ENCODE measurements around the gene CCL11. TPM values are rescaled to one million over a fixed set of nuclear protein-coding genes. Genes with fewer than 3 reads are reported as not detected.

The CCL11 gene
- total and polyA plus RNA-seq, 2 experiments from 2014 or later = not detected

DNA sequence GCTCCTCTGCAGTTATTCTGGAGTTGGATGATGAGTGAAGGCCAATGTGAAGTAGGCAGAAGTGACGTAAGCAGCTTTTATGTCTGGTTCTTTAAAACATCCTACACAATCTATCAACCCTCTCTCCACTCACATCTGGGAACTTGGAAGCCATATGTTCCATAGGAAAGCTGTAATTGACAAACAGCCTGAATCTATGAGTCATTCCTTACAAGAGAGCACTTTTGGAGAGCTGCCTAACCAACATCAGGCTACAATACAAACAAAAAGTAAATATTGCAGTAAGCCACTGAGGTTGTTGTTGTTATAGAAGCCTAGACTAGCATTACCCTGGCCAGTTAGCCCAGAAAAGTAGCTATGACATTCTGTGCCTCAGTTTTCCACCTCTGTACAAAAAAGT lies 9.7 kb upstream of the CCL11 start:
- ATAC-seq = no peak
- H3K27me3 Mint-ChIP-seq (ENCODE audit: insufficient read depth, low read depth, poor library complexity) = peaks cover 2% of the 10 kb centered on the region

More for the DNA sequence above, 9.7 kb upstream of the CCL11 start:
- TF ChIP-seq STAT1 (IDR thresholded peaks at IDR 0.05; ENCODE audit: unreplicated experiment) (no peak), EZH2phosphoT487 (IDR thresholded peaks at IDR 0.05; ENCODE audit: unreplicated experiment) (no peak), EZH2 (IDR thresholded peaks at IDR 0.05; ENCODE audit: low read depth, unreplicated experiment) (no peak), POLR2AphosphoS5 (IDR thresholded peaks at IDR 0.05; ENCODE audit: low read depth) (no peak), NANOG (IDR thresholded peaks at IDR 0.05; ENCODE audit: borderline replicate concordance) (no peak), ZNF114 (CRISPR knock-in tag; IDR thresholded peaks at IDR 0.05) (no peak), JUNB (IDR thresholded peaks at IDR 0.05; ENCODE audit: unreplicated experiment) (no peak), ZNF331 (CRISPR knock-in tag; IDR thresholded peaks at IDR 0.05; ENCODE audit: low read depth) (no peak), CREB1 (CRISPR knock-in tag; IDR thresholded peaks at IDR 0.05; ENCODE audit: low read depth) (no peak)
- TF ChIP-seq, protein P1, sequence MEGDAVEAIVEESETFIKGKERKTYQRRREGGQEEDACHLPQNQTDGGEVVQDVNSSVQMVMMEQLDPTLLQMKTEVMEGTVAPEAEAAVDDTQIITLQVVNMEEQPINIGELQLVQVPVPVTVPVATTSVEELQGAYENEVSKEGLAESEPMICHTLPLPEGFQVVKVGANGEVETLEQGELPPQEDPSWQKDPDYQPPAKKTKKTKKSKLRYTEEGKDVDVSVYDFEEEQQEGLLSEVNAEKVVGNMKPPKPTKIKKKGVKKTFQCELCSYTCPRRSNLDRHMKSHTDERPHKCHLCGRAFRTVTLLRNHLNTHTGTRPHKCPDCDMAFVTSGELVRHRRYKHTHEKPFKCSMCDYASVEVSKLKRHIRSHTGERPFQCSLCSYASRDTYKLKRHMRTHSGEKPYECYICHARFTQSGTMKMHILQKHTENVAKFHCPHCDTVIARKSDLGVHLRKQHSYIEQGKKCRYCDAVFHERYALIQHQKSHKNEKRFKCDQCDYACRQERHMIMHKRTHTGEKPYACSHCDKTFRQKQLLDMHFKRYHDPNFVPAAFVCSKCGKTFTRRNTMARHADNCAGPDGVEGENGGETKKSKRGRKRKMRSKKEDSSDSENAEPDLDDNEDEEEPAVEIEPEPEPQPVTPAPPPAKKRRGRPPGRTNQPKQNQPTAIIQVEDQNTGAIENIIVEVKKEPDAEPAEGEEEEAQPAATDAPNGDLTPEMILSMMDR (conservative IDR thresholded peaks at IDR 0.05; ENCODE audit: low read depth in 2 of 2) = no peak
- TF ChIP-seq, protein P2, sequence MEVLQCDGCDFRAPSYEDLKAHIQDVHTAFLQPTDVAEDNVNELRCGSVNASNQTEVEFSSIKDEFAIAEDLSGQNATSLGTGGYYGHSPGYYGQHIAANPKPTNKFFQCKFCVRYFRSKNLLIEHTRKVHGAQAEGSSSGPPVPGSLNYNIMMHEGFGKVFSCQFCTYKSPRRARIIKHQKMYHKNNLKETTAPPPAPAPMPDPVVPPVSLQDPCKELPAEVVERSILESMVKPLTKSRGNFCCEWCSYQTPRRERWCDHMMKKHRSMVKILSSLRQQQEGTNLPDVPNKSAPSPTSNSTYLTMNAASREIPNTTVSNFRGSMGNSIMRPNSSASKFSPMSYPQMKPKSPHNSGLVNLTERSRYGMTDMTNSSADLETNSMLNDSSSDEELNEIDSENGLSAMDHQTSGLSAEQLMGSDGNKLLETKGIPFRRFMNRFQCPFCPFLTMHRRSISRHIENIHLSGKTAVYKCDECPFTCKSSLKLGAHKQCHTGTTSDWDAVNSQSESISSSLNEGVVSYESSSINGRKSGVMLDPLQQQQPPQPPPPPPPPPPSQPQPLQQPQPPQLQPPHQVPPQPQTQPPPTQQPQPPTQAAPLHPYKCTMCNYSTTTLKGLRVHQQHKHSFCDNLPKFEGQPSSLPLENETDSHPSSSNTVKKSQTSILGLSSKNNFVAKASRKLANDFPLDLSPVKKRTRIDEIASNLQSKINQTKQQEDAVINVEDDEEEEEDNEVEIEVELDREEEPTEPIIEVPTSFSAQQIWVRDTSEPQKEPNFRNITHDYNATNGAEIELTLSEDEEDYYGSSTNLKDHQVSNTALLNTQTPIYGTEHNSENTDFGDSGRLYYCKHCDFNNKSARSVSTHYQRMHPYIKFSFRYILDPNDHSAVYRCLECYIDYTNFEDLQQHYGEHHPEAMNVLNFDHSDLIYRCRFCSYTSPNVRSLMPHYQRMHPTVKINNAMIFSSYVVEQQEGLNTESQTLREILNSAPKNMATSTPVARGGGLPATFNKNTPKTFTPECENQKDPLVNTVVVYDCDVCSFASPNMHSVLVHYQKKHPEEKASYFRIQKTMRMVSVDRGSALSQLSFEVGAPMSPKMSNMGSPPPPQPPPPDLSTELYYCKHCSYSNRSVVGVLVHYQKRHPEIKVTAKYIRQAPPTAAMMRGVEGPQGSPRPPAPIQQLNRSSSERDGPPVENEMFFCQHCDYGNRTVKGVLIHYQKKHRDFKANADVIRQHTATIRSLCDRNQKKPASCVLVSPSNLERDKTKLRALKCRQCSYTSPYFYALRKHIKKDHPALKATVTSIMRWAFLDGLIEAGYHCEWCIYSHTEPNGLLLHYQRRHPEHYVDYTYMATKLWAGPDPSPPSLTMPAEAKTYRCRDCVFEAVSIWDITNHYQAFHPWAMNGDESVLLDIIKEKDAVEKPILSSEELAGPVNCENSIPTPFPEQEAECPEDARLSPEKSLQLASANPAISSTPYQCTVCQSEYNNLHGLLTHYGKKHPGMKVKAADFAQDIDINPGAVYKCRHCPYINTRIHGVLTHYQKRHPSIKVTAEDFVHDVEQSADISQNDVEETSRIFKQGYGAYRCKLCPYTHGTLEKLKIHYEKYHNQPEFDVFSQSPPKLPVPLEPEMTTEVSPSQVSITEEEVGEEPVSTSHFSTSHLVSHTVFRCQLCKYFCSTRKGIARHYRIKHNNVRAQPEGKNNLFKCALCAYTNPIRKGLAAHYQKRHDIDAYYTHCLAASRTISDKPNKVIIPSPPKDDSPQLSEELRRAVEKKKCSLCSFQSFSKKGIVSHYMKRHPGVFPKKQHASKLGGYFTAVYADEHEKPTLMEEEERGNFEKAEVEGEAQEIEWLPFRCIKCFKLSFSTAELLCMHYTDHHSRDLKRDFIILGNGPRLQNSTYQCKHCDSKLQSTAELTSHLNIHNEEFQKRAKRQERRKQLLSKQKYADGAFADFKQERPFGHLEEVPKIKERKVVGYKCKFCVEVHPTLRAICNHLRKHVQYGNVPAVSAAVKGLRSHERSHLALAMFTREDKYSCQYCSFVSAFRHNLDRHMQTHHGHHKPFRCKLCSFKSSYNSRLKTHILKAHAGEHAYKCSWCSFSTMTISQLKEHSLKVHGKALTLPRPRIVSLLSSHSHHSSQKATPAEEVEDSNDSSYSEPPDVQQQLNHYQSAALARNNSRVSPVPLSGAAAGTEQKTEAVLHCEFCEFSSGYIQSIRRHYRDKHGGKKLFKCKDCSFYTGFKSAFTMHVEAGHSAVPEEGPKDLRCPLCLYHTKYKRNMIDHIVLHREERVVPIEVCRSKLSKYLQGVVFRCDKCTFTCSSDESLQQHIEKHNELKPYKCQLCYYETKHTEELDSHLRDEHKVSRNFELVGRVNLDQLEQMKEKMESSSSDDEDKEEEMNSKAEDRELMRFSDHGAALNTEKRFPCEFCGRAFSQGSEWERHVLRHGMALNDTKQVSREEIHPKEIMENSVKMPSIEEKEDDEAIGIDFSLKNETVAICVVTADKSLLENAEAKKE (CRISPR knock-in tag; IDR thresholded peaks at IDR 0.05) = no peak
- TF ChIP-seq, protein P3, sequence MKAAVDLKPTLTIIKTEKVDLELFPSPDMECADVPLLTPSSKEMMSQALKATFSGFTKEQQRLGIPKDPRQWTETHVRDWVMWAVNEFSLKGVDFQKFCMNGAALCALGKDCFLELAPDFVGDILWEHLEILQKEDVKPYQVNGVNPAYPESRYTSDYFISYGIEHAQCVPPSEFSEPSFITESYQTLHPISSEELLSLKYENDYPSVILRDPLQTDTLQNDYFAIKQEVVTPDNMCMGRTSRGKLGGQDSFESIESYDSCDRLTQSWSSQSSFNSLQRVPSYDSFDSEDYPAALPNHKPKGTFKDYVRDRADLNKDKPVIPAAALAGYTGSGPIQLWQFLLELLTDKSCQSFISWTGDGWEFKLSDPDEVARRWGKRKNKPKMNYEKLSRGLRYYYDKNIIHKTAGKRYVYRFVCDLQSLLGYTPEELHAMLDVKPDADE (IDR thresholded peaks at IDR 0.05) = no peak
- TF ChIP-seq, protein P4, sequence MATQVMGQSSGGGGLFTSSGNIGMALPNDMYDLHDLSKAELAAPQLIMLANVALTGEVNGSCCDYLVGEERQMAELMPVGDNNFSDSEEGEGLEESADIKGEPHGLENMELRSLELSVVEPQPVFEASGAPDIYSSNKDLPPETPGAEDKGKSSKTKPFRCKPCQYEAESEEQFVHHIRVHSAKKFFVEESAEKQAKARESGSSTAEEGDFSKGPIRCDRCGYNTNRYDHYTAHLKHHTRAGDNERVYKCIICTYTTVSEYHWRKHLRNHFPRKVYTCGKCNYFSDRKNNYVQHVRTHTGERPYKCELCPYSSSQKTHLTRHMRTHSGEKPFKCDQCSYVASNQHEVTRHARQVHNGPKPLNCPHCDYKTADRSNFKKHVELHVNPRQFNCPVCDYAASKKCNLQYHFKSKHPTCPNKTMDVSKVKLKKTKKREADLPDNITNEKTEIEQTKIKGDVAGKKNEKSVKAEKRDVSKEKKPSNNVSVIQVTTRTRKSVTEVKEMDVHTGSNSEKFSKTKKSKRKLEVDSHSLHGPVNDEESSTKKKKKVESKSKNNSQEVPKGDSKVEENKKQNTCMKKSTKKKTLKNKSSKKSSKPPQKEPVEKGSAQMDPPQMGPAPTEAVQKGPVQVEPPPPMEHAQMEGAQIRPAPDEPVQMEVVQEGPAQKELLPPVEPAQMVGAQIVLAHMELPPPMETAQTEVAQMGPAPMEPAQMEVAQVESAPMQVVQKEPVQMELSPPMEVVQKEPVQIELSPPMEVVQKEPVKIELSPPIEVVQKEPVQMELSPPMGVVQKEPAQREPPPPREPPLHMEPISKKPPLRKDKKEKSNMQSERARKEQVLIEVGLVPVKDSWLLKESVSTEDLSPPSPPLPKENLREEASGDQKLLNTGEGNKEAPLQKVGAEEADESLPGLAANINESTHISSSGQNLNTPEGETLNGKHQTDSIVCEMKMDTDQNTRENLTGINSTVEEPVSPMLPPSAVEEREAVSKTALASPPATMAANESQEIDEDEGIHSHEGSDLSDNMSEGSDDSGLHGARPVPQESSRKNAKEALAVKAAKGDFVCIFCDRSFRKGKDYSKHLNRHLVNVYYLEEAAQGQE (IDR thresholded peaks at IDR 0.05; ENCODE audit: unreplicated experiment) = no peak
- Histone ChIP-seq H3F3A (replicated peaks; ENCODE audit: low read depth) (no peaks in the 10 kb centered on the region), H3K27me3 (ENCODE audit: insufficient read depth) (no peaks in the 10 kb centered on the region), H3K4me2 (no peak overlapping the region), H3K36me3 (ENCODE audit: insufficient read depth) (no peaks in the 10 kb centered on the region), H3K9me2 (ENCODE audit: insufficient read depth) (peaks cover 3% of the 10 kb centered on the region; the same call in 1 of the 2 replicates), H3K4me3 (no peak overlapping the region), H3K27ac (ENCODE audit: low read depth) (no peak overlapping the region), H3K4me1 (ENCODE audit: insufficient read depth) (no peaks in the 10 kb centered on the region), H3K79me2 (replicated peaks; ENCODE audit: insufficient read depth) (no peaks in the 10 kb centered on the region), H2AFZ (no peak overlapping the region), H4K20me1 (replicated peaks; ENCODE audit: insufficient read depth) (no peaks in the 10 kb centered on the region)
- no peaks in the 10 kb centered on the region for H3K36me3 Mint-ChIP-seq (ENCODE audit: low read depth)
- DNase-seq (ENCODE audit: low spot score) = no peak
- H3K4me1 Mint-ChIP-seq = no peaks in the 10 kb centered on the region
- H3K9me3 Mint-ChIP-seq = no peaks in the 10 kb centered on the region
- no peak overlapping the region for H3K4me3 Mint-ChIP-seq
- no peak overlapping the region for H3K27ac Mint-ChIP-seq
